ENCODE results near the gene KCNK6.

DNA sequence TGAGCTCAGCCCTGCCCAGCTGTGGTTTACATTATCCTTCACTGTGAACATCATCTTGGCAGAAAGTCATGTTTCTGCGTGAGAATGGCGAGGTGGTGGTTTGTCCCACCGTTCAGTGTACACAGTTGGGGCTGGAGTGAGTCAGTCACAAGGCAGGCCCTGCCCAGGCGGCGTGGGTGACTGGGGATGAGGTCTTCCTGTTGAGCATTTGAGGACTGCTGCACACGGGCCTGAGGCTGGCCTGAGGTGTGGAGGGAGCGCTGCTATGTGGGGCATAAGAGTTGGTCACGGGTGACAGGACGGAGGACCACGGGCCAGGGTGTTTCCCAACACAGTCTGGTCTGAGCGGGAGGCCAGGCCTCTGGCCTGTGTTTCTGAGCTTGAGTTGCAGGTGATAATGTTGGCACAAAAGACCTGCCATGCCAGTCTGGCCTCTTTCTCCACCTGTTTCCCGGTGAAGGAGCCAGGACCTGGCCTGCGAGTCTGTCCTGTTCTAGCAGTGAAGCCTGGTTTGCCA, 29.0 kb upstream of the KCNK6 start:
- TF ChIP-seq, protein P1, sequence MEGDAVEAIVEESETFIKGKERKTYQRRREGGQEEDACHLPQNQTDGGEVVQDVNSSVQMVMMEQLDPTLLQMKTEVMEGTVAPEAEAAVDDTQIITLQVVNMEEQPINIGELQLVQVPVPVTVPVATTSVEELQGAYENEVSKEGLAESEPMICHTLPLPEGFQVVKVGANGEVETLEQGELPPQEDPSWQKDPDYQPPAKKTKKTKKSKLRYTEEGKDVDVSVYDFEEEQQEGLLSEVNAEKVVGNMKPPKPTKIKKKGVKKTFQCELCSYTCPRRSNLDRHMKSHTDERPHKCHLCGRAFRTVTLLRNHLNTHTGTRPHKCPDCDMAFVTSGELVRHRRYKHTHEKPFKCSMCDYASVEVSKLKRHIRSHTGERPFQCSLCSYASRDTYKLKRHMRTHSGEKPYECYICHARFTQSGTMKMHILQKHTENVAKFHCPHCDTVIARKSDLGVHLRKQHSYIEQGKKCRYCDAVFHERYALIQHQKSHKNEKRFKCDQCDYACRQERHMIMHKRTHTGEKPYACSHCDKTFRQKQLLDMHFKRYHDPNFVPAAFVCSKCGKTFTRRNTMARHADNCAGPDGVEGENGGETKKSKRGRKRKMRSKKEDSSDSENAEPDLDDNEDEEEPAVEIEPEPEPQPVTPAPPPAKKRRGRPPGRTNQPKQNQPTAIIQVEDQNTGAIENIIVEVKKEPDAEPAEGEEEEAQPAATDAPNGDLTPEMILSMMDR (optimal IDR thresholded peaks at IDR 0.05 in 1 of 3, IDR thresholded peaks at IDR 0.05 in 1 of 3, conservative IDR thresholded peaks at IDR 0.05 in 1 of 3; ENCODE audit: extremely low read depth in 1 of 3, insufficient read depth in 2 of 3, low read length in 3 of 3) = no peak
- no peak for TF ChIP-seq EZH2 (IDR thresholded peaks at IDR 0.05; ENCODE audit: low read length)
